H7 (cell line): ENCODE measurements around the gene RANBP2. TPM values are rescaled to one million over a fixed set of nuclear protein-coding genes. Genes with fewer than 3 reads are reported as not detected.
"Not testable (repeated sequence)": the region's sequence is repeated elsewhere in the genome, so short reads cannot be mapped to it uniquely, and the experiment has no call there.

Experiments used
- DNase-seq: peaks from one replicate; pipeline ENCODE4 v3.0.0; 2012
- H3K27me3 ChIP-seq: 2 replicates; pipeline ENCODE4 v1.6.0; 2011; ENCODE audit warnings: mild to moderate bottlenecking, low read length; ENCODE audit not compliant: control insufficient read depth, insufficient read depth
- H3K36me3 ChIP-seq: replicated peaks from 2 replicates; pipeline ENCODE4 v1.5.1; 2011; ENCODE audit warnings: low read length; ENCODE audit not compliant: control insufficient read depth, insufficient read depth
- H3K4me3 ChIP-seq: 2 replicates; pipeline ENCODE4 v1.5.1; 2011; ENCODE audit warnings: low read depth, mild to moderate bottlenecking, control low read depth, low read length, moderate library complexity; ENCODE audit not compliant: insufficient read depth
- total RNA-seq: library from RNA; depleted of rRNA; stranded (reverse); fragments of >200 nt; shearing (Covaris generic); gene quantifications from 2 replicates; pipeline ENCODE4 v1.2.3, GENCODE V29; 2014

RANBP2 gene
- total RNA-seq, 1 experiment from 2014 or later = 43.8 TPM

- not testable (repeated sequence) for DNase-seq, H3K27me3 ChIP-seq, H3K4me3 ChIP-seq, H3K36me3 ChIP-seq
Observed at GRCh38 chr2:108716971-108717370, 2.3 kb upstream of the RANBP2 start.

DNA sequence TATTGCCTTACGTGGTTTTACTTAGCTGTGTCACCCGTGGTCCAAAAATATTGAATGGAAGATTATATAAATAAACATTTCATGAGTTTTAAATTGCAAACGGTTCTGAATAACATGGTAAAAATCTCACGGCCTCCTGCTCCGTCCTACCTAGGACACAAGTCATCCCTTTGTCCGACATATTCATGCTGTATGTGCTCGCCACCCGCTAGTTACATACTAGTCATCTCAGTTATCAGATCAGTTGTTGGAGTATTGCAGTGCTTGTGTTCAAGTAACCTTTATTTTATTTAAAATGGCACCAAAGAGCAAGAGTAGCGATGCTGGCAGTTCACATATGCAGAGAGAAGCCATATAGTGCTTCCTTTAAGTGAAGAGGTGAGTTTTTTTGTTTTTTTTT is 6.8 kb downstream of the RANBP2 start:
- H3K36me3 ChIP-seq, H3K4me3 ChIP-seq, H3K27me3 ChIP-seq, DNase-seq: not testable (repeated sequence)

- H3K36me3 ChIP-seq, DNase-seq, H3K27me3 ChIP-seq: not testable (repeated sequence)
Observed at GRCh38 chr2:108734656-108735055, 15.4 kb downstream of the RANBP2 start.

DNA sequence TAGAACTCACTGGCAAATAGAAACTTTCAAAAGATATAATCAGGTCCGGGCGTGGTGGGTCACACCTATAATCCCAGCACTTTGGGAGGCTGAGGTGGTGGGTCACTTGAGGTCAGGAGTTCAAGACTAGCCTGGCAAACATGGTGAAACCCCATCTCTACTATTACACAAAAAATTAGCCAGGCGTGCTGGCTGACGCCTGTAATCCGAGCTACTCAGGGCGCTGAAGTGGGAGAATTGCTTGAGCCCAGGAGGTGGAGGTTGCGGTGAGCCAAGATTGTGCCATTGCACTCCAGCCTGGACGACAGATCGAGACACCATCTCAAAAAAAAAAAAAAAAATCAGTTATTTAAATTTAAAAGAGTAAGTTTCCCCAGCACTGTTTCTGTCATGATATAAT is 38.7 kb downstream of the RANBP2 start:
- H3K36me3 ChIP-seq, H3K27me3 ChIP-seq, DNase-seq, H3K4me3 ChIP-seq: not testable (repeated sequence)

More at GRCh38 chr2:108734656-108735055, 15.4 kb downstream of the RANBP2 start:
- H3K4me3 ChIP-seq = not testable (repeated sequence)

DNA sequence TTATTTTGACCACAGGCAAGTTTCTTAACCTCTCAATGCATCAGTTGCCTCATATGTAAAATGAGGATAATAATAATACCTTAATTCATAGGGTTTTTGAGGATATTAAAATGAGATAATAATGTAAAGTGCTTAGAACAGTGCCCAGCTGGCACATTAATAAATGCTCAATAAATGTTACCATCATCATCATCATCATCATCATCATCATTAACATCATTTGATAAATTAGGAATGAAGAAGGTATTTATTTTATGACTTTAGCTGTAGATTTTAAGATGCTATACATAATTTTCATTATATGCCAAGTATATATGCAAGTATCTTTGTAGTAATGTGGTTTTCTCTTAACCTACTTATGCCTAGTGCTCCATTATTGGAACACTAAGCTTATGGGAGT is 43.3 kb downstream of the RANBP2 start:
- H3K27me3 ChIP-seq, H3K4me3 ChIP-seq, DNase-seq: not testable (repeated sequence)
- peaks cover 23% of the 10 kb centered on the region for H3K36me3 ChIP-seq

GRCh38 chr2:108766671-108767070 is 47.4 kb downstream of the RANBP2 start:
- not testable (repeated sequence) for DNase-seq, H3K27me3 ChIP-seq, H3K4me3 ChIP-seq
- H3K36me3 ChIP-seq = peaks cover 23% of the 10 kb centered on the region

DNA sequence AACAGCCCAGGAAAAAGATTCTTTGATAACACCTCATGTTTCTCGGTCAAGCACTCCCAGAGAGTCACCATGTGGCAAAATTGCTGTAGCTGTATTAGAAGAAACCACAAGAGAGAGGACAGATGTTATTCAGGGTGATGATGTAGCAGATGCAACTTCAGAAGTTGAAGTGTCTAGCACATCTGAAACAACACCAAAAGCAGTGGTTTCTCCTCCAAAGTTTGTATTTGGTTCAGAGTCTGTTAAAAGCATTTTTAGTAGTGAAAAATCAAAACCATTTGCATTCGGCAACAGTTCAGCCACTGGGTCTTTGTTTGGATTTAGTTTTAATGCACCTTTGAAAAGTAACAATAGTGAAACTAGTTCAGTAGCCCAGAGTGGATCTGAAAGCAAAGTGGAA is 48.6 kb downstream of the RANBP2 start:
- DNase-seq, H3K4me3 ChIP-seq, H3K27me3 ChIP-seq: not testable (repeated sequence)
- H3K36me3 ChIP-seq = peaks cover 23% of the 10 kb centered on the region

DNA sequence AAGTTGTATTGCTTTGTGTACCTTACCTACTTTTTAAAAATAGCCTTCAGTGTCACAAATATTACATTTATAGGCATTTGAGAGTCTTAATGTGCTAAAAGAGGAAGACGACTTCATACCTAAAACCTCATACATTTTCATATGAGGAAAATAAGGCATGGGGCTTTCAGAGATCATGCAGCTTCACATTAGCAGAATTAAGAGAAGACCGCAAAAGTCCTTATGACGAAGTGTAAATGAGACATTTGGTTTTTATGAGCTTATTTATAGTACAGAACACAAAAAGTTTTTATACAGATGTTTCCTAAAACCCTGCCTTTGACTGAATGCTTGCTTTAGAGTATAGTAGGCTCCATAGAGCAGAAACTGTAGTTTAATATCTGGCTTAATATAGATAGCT is 57.2 kb downstream of the RANBP2 start:
- Histone ChIP-seq H3K36me3 (peaks cover 7% of the 10 kb centered on the region), H3K27me3 (no peaks in the 10 kb centered on the region), H3K4me3 (no peak overlapping the region)
- DNase-seq = no peak

GRCh38 chr2:108778857-108779256 is 59.6 kb downstream of the RANBP2 start:
- Histone ChIP-seq H3K4me3 (no peak overlapping the region), H3K36me3 (peaks cover 11% of the 10 kb centered on the region), H3K27me3 (no peaks in the 10 kb centered on the region)
- DNase-seq = no peak

DNA sequence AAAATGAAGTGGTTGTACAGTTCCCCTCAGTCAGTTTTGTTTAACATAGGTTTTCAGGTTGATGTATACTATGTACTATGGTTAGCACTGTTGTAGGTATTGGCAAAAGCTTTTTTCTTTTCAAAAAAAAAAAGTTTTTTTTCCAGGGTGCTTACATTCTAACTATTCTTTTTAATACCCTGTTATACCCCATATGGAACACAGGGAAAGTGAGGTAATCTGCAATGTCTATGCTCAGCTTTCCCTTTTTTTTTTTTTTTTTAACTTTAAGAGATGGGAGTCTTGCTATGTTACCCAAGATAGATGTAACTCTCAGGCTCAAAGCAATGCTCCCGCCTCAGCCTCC is 66.7 kb downstream of the RANBP2 start:
- Histone ChIP-seq H3K27me3 (no peaks in the 10 kb centered on the region), H3K36me3 (peaks cover 9% of the 10 kb centered on the region), H3K4me3 (peak overlapping the region; percentile 54)
- DNase-seq = no peak

DNA sequence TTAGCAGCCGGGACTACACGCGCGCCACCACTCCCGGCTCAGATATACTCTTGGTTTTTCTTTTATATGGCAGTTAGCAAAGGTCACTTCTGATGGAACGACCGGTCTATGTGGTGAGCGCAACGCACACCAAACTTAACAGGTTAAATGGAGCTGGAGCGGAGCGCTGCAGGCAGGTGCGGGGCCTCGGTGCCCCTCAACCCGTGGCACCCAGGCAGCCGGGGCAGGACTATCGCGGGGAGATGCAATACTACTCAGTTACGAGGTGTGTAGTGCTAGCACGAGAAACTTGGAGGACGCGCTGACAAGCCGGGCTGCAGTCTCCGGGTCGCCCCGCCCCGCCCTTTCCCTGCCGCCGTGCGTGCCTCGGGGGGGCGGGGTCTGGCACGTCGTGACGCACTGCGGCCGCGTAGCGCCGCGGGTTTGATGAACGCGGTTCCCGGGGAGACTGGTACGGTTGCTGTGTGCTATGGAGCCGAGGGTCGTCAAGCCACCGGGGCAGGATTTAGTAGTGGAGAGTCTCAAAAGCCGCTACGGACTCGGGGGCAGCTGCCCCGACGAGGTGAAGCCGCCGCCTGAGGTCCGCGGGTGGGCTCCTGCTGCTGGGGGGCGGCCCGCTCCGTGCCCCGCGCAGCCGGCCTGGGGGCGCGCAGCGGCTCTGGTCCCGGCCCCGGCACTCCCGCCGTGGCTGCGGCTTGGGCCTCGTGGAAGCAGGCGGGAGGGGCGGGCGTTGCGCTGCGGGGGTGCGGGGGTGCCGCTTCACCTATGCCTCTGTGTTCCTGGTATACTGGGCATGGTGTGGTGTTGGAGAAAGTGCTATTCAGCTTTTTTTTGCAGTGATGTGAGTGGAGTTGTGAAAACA is 67.3 kb downstream of the RANBP2 start, which contains the start of gene CCDC138:
Gene CCDC138 (plus strand): TSS at position 418 of the 862 bp plus-strand sequence. CDS start 52 bp downstream, at position 470.
- H3K4me3 ChIP-seq = peak within 1 kb of the TSS; percentile 54
- no peaks in the 10 kb centered on the region for H3K27me3 ChIP-seq
- DNase-seq = peak; percentile 94
- H3K36me3 ChIP-seq = peaks cover 9% of the 10 kb centered on the region

- Histone ChIP-seq H3K36me3 (peaks cover 9% of the 10 kb centered on the region), H3K27me3 (no peaks in the 10 kb centered on the region), H3K4me3 (peak overlapping the region; percentile 54)
- no peak for DNase-seq
Observed at GRCh38 chr2:108787216-108787541, 67.9 kb downstream of the RANBP2 start.

DNA sequence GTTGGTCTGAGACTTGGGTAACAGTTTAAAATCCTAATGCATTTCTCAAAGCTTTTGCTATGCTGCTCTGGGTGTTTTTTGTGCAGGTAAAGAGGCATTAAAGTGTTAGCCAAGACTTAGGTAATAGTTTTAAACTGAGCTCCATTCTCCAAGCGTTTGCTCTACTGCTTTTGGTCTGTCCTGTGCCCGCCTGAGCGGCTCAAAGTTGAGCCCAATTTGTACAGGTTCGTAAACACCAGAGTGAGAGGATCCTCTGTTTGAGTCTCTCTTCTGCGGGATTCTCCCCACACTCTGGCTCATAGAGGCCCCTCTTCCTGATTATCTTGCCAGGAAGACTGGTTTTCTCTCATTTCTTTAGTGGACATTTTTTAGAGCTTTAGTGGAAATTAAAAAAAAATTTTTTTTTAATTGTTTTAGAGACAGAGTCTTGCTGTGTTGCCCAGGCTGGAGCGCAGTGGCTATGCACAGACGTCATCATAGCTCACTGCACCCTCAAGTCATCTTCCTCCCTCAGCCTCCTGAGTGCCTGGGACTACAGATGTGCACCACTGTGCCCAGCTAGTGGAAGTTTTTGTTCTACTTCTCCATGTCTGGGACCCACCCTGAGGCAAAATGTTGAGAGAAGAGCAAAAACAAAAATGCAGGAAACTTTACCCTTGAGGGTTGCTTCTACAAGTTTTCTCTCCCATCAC is 83.9 kb downstream of the RANBP2 start:
- DNase-seq = no peak
- Histone ChIP-seq H3K4me3 (no peak overlapping the region), H3K36me3 (peaks cover 8% of the 10 kb centered on the region), H3K27me3 (no peaks in the 10 kb centered on the region)

DNA sequence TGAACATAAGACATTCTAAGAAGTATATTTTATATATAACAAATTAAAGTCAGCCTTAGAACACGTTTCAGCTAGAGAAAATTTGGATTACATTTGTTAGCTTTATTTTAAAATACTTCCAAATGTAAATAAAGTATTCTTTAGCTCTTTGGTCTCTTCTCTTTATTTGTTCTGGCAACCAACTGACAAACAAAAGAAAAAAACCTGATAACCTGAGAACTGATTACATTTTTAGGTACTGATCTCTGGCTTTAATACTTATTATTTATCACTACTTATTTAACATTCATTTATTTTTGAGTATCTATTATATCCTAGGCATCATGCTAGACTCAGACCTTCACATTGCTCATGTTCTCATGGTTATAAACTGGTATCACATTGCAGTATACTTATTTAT is 85.8 kb downstream of the RANBP2 start:
- no peaks in the 10 kb centered on the region for H3K27me3 ChIP-seq
- H3K36me3 ChIP-seq = peaks cover 5% of the 10 kb centered on the region
- DNase-seq = no peak
- no peak overlapping the region for H3K4me3 ChIP-seq

DNA sequence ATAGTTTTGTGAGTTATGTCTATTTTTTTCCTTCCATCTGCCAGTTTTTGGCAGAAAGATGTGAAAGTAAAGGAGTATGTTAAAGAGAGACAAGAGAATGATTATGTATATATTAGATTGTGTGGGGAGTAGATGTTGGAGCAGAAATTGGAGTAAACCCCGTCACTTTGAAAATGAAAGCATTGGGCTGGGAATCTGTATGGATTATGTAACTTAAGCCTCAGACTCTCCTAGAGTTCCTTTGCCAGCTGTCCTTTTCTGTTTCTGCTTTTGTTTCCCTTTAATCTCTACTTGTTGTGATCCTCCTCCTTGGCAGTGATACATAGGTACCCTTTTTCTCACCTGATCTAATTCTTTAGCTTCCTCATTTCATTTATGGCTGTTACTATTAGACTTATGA is 86.5 kb downstream of the RANBP2 start:
- H3K36me3 ChIP-seq = peaks cover 5% of the 10 kb centered on the region
- DNase-seq = no peak
- no peaks in the 10 kb centered on the region for H3K27me3 ChIP-seq
- no peak overlapping the region for H3K4me3 ChIP-seq
